Activated CD8-positive, alpha-beta memory T cell treated with anti-CD3 and anti-CD28 coated beads, Interleukin-2, amount 50 U/mL, for 48 hours (primary cell): ENCODE results near the gene RAB14.

Experiments
- DNase-seq: peaks from one replicate; pipeline ENCODE4 v3.0.0-alpha.2; 2020

Gene RAB14

GRCh38 chr9:121201738-121202533, at the start of gene RAB14:
TSS of gene RAB14 (minus strand) at chr9:121201869. CDS start at chr9:121193412, 8,457 bp downstream.
- peak; percentile 100 for DNase-seq

- no peak for DNase-seq
Observed at GRCh38 chr9:121249563-121249962, 47.9 kb upstream of the RAB14 start.

GRCh38 chr9:121246821-121247561, 45.3 kb upstream of the RAB14 start:
- DNase-seq = no peak

GRCh38 chr9:121242959-121243346, 41.3 kb upstream of the RAB14 start:
- DNase-seq = no peak

- DNase-seq = no peak
Observed at GRCh38 chr9:121242219-121242958, 40.7 kb upstream of the RAB14 start.

GRCh38 chr9:121240472-121241135, 38.9 kb upstream of the RAB14 start:
- DNase-seq = no peak

- DNase-seq = no peak
Observed at GRCh38 chr9:121239851-121240250, 38.2 kb upstream of the RAB14 start.

- DNase-seq = no peak
Observed at GRCh38 chr9:121239071-121239470, 37.4 kb upstream of the RAB14 start.

- no peak for DNase-seq
Observed at GRCh38 chr9:121237916-121238315, 36.2 kb upstream of the RAB14 start.

- no peak for DNase-seq
Observed at GRCh38 chr9:121235512-121235911, 33.8 kb upstream of the RAB14 start.

GRCh38 chr9:121234832-121235161, 33.1 kb upstream of the RAB14 start:
- no peak for DNase-seq

- DNase-seq = no peak
Observed at GRCh38 chr9:121233906-121234831, 32.5 kb upstream of the RAB14 start.

GRCh38 chr9:121232251-121232650, 30.6 kb upstream of the RAB14 start:
- DNase-seq = no peak

GRCh38 chr9:121230256-121230655, 28.6 kb upstream of the RAB14 start:
- DNase-seq = no peak

GRCh38 chr9:121227862-121228261, 26.2 kb upstream of the RAB14 start:
- DNase-seq = no peak

GRCh38 chr9:121226175-121226574, 24.5 kb upstream of the RAB14 start:
- no peak for DNase-seq

- DNase-seq = no peak
Observed at GRCh38 chr9:121225240-121225639, 23.6 kb upstream of the RAB14 start.

- DNase-seq = no peak
Observed at GRCh38 chr9:121222524-121223171, 21.0 kb upstream of the RAB14 start.

- DNase-seq = no peak
Observed at GRCh38 chr9:121221664-121222055, 20.0 kb upstream of the RAB14 start.

- DNase-seq = no peak
Observed at GRCh38 chr9:121220996-121221663, 19.5 kb upstream of the RAB14 start.

- DNase-seq = no peak
Observed at GRCh38 chr9:121219530-121219929, 17.9 kb upstream of the RAB14 start.
